Chondrocyte (in vitro differentiated cells): ENCODE data around the gene P4HB. TPM values are rescaled to one million over a fixed set of nuclear protein-coding genes. Genes with fewer than 3 reads are reported as not detected.
A peak's percentile ranks its signal among the peaks of the same experiment; 100 is the strongest.

Experiments
- DNase-seq: peaks from one replicate; pipeline ENCODE4 v3.0.0; 2021; ENCODE audit warnings: mixed read lengths, low spot score
- H3K27ac Mint-ChIP-seq: one replicate; pipeline ENCODE4 v1.8.0; 2021; ENCODE audit warnings: mild to moderate bottlenecking, moderate library complexity, mixed read lengths; ENCODE audit not compliant: unreplicated experiment
- H3K27me3 Mint-ChIP-seq: 2 replicates; pipeline ENCODE4 v1.8.0; 2021; ENCODE audit warnings: low read depth, mixed read lengths
- H3K36me3 Mint-ChIP-seq: 2 replicates; pipeline ENCODE4 v1.8.0; 2021; ENCODE audit warnings: low read depth, mixed read lengths
- H3K4me1 Mint-ChIP-seq: 2 replicates; pipeline ENCODE4 v1.8.0; 2021; ENCODE audit warnings: low read depth, mild to moderate bottlenecking, mixed read lengths
- H3K4me3 Mint-ChIP-seq: one replicate; pipeline ENCODE4 v1.8.0; 2021; ENCODE audit warnings: mild to moderate bottlenecking, moderate library complexity, mixed read lengths; ENCODE audit not compliant: unreplicated experiment
- H3K9me3 Mint-ChIP-seq: 2 replicates; pipeline ENCODE4 v1.8.0; 2021; ENCODE audit warnings: low read depth, mixed read lengths
- total RNA-seq: library from RNA; stranded (reverse); gene quantifications from 3 replicates; pipeline ENCODE4 v1.2.1, GENCODE V29; 2021
- TF ChIP-seq, protein P1 (sequence below): fragments of 200-600 bp; sonication (generic); IDR thresholded peaks from 2 replicates; pipeline ENCODE4 v1.5.0; 2021; ENCODE audit warnings: antibody characterized with exemption, mild to moderate bottlenecking, moderate library complexity

Gene P4HB
- total RNA-seq, 1 donor from 2014 or later, result 1,012 TPM

DNA sequence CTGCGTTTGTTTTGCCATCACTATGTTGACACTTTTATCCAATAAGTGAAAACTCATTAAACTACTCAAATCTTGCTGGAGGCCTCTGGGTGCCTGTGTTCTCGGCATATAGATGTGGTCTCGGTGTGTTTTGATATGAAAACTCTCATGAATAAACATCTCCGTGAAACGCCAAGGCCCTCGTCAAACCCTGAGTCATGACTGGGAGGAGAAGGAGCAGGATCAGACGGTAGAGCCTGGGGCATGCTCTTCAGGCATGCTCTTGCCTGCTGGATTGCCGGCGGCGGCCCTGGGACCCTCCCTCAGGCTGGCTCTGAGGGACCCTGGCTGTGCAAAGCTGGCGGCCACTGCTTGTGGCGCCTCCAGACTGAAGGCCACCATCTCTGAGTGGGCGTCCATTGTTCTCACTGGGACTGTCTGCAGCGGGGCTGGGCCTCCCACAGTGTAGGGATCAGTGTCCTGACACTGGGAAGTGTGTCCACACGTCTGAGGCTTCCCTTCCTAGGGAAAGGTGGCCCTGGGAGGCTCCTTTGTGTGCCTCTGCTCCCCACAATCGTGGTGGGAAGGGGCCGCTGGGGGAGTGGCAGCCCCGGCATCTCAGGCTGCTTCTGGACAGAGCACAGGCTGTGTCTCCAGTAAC, 40.0 kb upstream of the P4HB start:
- TF ChIP-seq, protein P1, sequence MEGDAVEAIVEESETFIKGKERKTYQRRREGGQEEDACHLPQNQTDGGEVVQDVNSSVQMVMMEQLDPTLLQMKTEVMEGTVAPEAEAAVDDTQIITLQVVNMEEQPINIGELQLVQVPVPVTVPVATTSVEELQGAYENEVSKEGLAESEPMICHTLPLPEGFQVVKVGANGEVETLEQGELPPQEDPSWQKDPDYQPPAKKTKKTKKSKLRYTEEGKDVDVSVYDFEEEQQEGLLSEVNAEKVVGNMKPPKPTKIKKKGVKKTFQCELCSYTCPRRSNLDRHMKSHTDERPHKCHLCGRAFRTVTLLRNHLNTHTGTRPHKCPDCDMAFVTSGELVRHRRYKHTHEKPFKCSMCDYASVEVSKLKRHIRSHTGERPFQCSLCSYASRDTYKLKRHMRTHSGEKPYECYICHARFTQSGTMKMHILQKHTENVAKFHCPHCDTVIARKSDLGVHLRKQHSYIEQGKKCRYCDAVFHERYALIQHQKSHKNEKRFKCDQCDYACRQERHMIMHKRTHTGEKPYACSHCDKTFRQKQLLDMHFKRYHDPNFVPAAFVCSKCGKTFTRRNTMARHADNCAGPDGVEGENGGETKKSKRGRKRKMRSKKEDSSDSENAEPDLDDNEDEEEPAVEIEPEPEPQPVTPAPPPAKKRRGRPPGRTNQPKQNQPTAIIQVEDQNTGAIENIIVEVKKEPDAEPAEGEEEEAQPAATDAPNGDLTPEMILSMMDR, result no peak
- H3K27me3 Mint-ChIP-seq, result no peaks in the 10 kb centered on the region
- peak overlapping the region; percentile 74 for H3K27ac Mint-ChIP-seq
- peaks cover 24% of the 10 kb centered on the region for H3K4me1 Mint-ChIP-seq
- H3K9me3 Mint-ChIP-seq, result no peaks in the 10 kb centered on the region
- peaks cover 4% of the 10 kb centered on the region for H3K36me3 Mint-ChIP-seq
- H3K4me3 Mint-ChIP-seq, result no peak overlapping the region
- no peak for DNase-seq

DNA sequence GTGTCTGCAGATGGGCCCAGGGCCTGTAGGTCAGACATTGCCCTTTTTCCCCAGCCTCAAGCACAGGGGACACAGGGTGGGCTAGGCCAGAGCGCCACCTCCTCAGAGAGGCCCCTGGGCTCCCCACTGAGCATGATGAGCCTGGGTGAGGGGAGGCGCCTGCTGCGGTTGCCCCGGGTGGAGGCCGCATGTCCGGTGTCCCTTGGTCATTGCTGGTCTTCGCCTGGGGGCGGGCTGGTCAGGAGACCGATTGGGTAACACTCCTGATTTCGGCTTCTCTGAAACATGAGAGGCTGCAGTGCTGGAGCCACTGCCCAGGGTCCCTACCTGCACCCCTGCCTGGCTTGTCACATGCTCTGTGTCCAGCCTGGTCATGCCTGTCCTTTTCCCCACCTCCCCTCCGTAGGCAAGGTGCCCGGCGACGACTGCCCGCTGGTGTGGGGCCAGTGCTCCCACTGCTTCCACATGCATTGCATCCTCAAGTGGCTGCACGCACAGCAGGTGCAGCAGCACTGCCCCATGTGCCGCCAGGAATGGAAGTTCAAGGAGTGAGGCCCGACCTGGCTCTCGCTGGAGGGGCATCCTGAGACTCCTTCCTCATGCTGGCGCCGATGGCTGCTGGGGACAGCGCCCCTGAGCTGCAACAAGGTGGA, 39.3 kb upstream of the P4HB start:
- no peak overlapping the region for H3K4me3 Mint-ChIP-seq
- DNase-seq, result no peak
- H3K36me3 Mint-ChIP-seq, result peaks cover 6% of the 10 kb centered on the region
- TF ChIP-seq, protein P1, result no peak
- no peaks in the 10 kb centered on the region for H3K27me3 Mint-ChIP-seq
- H3K9me3 Mint-ChIP-seq, result no peaks in the 10 kb centered on the region
- peaks cover 24% of the 10 kb centered on the region for H3K4me1 Mint-ChIP-seq
- H3K27ac Mint-ChIP-seq, result peak overlapping the region; percentile 74

DNA sequence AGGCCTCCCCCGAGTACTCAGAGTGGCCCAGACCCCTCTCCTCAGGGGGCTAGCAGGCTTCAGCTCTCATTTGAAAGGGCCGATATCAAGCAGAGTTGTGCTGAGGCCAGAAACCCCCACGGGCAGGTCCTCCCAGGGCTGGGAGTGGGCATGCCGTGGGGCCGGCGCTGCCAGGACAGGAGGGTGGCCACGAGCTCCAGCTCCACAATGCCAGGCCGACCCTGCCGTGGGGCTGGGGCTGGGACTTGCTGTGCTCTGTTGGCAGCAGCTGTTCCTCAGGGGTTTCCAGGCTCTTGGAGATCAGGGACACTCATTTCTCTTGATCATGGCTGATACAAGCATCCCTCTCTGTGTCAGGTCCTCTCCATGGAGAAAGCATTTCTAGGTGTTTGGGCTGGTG, 38.5 kb upstream of the P4HB start:
- Mint-ChIP-seq H3K4me1 (peaks cover 24% of the 10 kb centered on the region), H3K36me3 (peaks cover 6% of the 10 kb centered on the region), H3K4me3 (no peak overlapping the region), H3K27me3 (no peaks in the 10 kb centered on the region), H3K27ac (peak overlapping the region; percentile 90), H3K9me3 (no peaks in the 10 kb centered on the region)
- no peak for DNase-seq
- TF ChIP-seq, protein P1, result no peak

DNA sequence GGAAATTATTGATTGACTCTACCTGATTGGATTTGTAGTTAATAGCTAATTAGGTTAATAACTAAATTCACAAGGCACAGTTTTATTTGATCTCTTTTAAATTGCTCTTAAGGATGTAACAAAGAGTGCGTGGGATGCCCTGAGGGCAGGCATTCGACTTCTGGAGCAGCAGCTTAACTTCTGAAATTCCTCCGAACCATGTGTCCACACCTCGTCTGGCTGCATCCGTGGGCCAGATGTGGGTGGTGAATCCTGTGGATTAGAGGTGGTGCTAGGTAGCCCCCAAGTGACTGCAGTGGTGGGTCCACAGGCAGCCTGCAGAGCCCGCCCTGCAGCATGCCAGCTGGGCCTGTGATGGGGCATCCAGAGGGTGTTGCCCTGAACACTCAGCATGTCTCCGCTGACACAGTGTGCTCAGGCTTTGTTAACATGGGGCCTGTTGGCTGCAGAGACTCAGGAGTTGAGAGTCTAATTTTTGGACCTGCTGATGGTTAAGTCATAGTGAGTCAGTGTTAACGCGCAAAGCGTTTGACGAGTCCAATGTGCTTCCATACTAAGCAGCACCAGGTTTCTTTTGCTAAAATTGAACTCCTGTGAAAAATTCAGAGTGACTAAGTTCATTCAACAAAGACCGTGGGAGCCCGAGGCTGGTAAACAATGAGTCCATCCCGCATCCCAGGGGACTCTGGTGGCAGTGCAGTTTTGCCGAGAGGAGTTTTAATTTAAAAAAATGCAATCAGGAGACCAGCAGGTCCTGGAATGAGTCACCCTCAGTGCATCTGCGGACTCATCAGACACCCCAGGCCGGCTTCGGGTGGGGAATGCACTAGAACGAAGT, 37.9 kb upstream of the P4HB start:
- no peak for DNase-seq
- Mint-ChIP-seq H3K27ac (peak overlapping the region; percentile 90), H3K4me3 (peak overlapping the region; percentile 9), H3K9me3 (no peaks in the 10 kb centered on the region), H3K4me1 (peaks cover 24% of the 10 kb centered on the region), H3K27me3 (no peaks in the 10 kb centered on the region), H3K36me3 (peaks cover 6% of the 10 kb centered on the region)
- TF ChIP-seq, protein P1, result no peak

DNA sequence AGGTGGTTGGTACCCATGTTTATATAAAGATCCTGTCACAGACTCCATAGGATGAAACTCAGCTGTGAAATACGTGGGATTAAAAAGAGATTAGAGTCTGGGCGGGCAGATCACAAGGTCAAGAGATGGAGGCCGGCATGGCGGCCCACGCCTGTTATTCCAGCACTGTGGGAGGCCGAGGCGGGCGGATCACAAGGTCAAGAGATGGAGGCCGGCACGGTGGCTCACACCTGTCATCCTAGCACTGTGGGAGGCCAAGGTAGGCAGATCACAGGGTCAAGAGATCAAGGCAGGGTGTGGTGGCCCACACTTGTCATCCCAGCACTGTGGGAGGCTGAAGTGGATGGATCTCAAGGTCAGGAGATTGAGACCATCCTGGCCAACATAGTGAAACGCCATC, 35.1 kb upstream of the P4HB start:
- Mint-ChIP-seq H3K9me3 (no peaks in the 10 kb centered on the region), H3K27me3 (no peaks in the 10 kb centered on the region), H3K4me1 (peaks cover 27% of the 10 kb centered on the region), H3K36me3 (peaks cover 6% of the 10 kb centered on the region), H3K4me3 (no peak overlapping the region), H3K27ac (no peak overlapping the region)
- TF ChIP-seq, protein P1, result no peak
- DNase-seq, result no peak
